Measurements from ENCODE around the gene UAP1.
"Not testable (repeated sequence)": the region's sequence is repeated elsewhere in the genome, so short reads cannot be mapped to it uniquely, and the experiment has no call there.

The UAP1 gene

GRCh38 chr1:162564762-162565218, 3.3 kb downstream of the UAP1 start:
- no peak for DNase-seq (ENCODE audit: low read depth in 1 of 2, low spot score in 1 of 2)

DNA sequence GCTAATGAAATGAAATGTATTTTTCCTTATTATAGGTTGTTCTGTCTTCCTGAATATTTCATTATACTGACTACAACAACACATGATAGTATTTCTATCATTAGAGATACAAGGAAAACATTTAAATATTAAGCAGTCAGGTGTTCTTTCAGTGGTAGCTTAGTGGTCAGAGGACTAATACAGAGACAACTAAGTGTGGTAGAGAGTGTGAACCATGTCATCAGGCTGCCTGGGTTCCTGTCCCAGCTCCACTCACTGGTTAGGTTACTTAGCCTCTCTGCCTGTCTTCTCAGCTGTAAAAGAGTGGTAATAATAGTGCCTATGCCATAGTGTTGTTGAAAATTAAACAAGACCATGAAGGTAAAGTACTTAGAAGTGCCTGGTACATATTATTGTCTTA, 3.9 kb downstream of the UAP1 start:
- no peak for DNase-seq (ENCODE audit: low read depth in 1 of 2, low spot score in 1 of 2)

- DNase-seq (ENCODE audit: low read depth in 1 of 2, low spot score in 1 of 2): no peak
Measured at GRCh38 chr1:162566870-162567269, 5.3 kb downstream of the UAP1 start.

GRCh38 chr1:162568802-162569201, 7.3 kb downstream of the UAP1 start:
- DNase-seq (ENCODE audit: low read depth in 1 of 2, low spot score in 1 of 2): no peak

DNA sequence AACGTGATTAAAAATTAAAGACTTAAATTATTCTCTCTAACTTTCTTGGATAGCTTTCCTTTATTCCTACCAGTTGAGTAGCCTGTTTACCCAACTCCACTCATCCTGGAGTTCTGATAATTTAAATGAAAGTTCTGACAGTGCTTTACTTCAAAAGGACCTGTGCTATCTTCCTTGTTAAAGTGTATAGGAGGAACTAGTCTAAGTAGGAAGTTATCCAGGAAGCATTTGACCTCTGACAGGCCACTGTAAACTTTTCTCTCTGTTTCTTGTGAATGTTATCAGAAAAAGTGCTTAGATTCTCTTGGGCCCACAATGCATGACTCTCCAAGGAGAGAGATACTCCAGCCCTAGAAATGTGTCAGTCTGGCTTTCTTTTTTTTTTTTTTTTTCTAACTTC, 9.2 kb downstream of the UAP1 start:
- no peak for DNase-seq (ENCODE audit: low read depth in 1 of 2, low spot score in 1 of 2)

GRCh38 chr1:162571121-162571520, 9.6 kb downstream of the UAP1 start:
- not testable (repeated sequence) for DNase-seq (ENCODE audit: low read depth in 1 of 2, low spot score in 1 of 2)

GRCh38 chr1:162571696-162572095, 10.2 kb downstream of the UAP1 start:
- DNase-seq (ENCODE audit: low read depth in 1 of 2, low spot score in 1 of 2): no peak

DNA sequence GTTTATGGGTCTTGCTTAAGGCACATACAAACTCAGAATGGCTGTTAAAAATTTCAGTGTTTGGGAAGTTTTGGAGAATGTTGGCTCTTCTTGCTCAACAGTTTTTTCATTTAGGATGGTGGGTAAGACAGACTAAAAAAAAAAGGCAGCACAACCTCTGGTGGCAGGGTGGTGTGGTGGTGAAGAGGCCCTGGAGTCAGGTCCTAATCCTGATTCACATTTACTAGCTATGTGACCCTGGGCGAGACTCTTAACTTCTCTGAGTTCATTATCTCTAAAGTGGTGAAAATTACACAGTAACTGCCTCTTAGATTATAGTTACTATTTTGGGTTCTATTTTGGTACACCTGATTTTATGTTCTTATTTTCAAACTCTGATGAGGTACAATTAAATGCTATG, 11.6 kb downstream of the UAP1 start:
- DNase-seq (ENCODE audit: low read depth in 1 of 2, low spot score in 1 of 2): no peak

- no peak for DNase-seq (ENCODE audit: low read depth in 1 of 2, low spot score in 1 of 2)
Measured at GRCh38 chr1:162578071-162578700, 16.7 kb downstream of the UAP1 start.

DNA sequence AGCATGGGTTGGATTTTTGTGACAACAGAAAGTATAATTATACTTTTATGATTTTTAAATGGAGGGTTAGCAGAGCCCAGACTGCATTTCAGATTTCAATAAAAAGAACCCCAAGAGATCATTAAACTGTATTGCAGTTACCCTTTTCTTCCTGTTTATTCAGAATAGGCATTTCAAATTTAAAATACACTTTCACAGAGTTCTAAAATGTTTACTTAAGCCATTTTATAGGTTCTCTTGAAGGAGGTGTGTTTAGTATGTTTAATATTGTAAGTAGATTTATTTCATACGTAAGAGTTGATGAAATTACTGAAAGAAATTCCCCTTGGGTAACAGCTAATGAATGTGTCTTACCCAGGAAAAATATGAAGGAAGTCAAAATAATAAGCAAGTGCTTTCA, 17.4 kb downstream of the UAP1 start:
- no peak for DNase-seq (ENCODE audit: low read depth in 1 of 2, low spot score in 1 of 2)

GRCh38 chr1:162580308-162580707, 18.8 kb downstream of the UAP1 start:
- no peak for DNase-seq (ENCODE audit: low read depth in 1 of 2, low spot score in 1 of 2)

DNA sequence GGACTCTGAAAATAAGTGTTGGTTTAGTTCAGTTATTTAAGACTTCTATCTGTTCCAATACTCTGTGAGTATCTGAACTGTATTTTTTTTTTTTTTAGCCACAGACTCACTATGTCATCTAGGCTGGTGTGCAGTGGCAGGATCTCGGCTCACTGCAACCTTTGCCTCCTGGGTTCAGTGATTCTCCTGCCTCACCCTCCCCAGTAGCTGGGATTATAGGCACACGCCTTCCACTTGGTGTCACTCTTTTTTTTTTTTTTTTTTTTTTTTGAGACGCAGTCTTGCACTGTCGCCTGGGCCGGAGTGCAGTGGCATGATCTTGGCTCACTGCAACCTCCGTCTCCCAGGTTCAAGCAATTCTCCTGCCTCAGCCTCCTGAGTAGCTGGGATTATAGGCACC, 21.4 kb downstream of the UAP1 start:
- not testable (repeated sequence) for DNase-seq (ENCODE audit: low read depth in 1 of 2, low spot score in 1 of 2)

GRCh38 chr1:162585101-162585500, 23.6 kb downstream of the UAP1 start:
- not testable (repeated sequence) for DNase-seq (ENCODE audit: low read depth in 1 of 2, low spot score in 1 of 2)

GRCh38 chr1:162587347-162587746, 25.8 kb downstream of the UAP1 start:
- DNase-seq (ENCODE audit: low read depth in 1 of 2, low spot score in 1 of 2): no peak

DNA sequence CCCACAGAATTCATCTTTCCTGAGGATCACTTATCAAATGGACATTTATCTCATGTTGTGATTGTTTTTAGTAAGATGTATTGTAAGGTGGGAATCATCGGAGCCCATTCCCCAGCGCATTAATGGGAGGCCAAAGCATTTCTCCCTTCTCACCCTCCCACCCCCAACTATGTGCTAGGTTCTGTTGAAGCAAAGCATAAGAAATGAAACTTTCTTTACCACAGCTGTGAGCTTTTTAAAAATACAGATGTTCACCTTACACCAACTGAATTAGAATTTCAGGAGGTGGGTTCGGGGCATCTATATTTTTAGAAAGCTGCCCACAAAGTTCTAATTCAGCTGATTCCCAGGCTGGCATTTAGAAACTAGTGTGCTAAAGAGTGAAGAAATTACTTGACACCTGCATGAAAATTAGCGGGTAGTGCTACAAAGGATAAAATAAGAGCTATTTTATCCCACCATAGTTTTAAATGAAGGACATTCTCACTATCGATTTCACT, 26.3 kb downstream of the UAP1 start:
- DNase-seq (ENCODE audit: low read depth in 1 of 2, low spot score in 1 of 2): no peak

DNA sequence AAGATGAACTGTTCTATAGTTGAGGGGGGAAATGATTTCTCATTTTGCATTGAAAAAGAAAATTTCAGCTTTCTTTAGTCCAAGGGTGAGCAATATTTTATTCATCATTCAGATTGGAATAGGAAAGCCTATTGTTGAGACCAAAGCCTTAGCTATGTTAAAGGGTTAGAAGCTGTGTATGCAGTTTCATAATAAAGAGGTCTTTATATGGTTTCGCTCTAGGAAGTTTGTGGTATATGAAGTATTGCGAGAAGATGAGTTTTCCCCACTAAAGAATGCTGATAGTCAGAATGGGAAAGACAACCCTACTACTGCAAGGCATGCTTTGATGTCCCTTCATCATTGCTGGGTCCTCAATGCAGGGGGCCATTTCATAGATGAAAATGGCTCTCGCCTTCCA, 28.6 kb downstream of the UAP1 start:
- no peak for DNase-seq (ENCODE audit: low read depth in 1 of 2, low spot score in 1 of 2)

DNA sequence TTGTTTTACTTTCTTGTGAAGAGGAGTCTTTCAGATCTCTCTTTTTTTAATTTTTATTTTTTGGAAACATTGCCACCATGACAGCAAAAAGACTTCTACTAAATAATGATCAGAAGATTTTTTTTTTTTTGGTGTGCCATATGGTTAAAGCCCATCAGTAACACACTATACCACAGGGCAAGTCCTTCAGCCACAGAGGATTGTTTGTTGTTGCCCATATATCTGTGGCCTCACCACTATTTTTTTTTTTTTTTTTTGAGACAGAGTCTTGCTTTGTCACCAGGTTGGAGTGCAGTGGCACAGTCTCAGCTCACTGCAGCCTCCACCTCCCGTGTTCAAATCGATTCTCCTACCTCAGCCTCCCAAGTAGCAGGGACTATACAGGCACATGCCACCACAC, 29.2 kb downstream of the UAP1 start:
- no peak for DNase-seq (ENCODE audit: low read depth in 1 of 2, low spot score in 1 of 2)

GRCh38 chr1:162596514-162597170, 35.1 kb downstream of the UAP1 start:
- no peak for DNase-seq (ENCODE audit: low read depth in 1 of 2, low spot score in 1 of 2)

- DNase-seq (ENCODE audit: low read depth in 1 of 2, low spot score in 1 of 2): no peak
Measured at GRCh38 chr1:162599451-162599850, 37.9 kb downstream of the UAP1 start.

DNA sequence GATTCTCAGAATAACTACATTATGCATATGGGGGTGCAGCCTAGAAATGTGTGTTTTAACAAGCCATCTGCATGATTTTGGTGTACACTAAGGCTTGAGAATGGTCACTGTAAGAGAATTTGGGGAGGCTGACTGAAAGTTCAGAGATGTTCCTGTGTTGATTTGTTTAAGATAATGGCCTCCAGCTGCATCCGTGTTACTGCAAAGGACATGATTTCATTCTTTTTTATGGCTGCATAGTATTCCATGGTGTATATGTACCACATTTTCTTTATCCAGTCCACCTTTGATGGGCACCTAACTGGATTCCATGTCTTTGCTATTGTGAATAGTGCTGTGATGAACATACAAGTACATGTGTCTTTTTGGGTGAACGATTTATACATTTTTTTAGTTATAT, 41.6 kb downstream of the UAP1 start:
- DNase-seq (ENCODE audit: low read depth in 1 of 2, low spot score in 1 of 2): not testable (repeated sequence)

- DNase-seq (ENCODE audit: low read depth in 1 of 2, low spot score in 1 of 2): no peak
Measured at GRCh38 chr1:162605225-162605927, 43.9 kb downstream of the UAP1 start.

DNA sequence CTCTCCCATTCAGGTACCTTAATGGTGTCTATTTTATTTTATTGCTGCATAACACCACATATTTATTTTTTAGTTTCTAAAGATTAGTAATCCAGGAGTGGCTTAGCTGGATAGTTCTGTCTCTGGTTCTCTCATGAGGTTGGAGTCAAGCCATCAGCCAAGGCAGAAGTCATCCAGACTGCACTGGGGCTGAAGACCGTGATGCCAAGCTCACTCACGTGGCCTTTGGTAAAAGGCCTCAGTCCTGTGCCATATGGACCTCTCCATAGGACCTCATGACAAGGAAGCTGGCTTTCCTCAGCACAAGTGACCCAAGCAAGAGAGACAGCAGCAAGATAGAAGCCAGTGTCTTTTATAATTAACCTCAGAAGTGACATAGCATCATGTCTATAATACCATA, 47.8 kb downstream of the UAP1 start:
- DNase-seq (ENCODE audit: low read depth in 1 of 2, low spot score in 1 of 2): no peak

Data from activated CD4-positive, alpha-beta T cell treated with anti-CD3 and anti-CD28 coated beads, Interleukin-2, amount 50 U/mL, for 24 hours (primary cell).